HepG2 (cell line): Measurements from ENCODE around the gene METTL23. TPM values are rescaled to one million over a fixed set of nuclear protein-coding genes. Genes with fewer than 3 reads are reported as not detected.
A peak's percentile ranks its signal among the peaks of the same experiment; 100 is the strongest.

ENCODE experiments used
- BHLHE40 ChIP-seq: IDR thresholded peaks from 2 replicates; pipeline ENCODE4 v1.6.1; 2011; ENCODE audit warnings: low read length, improper control_type of control experiment
- IKZF4 ChIP-seq: sonication (generic); formaldehyde crosslinking; IDR thresholded peaks from 2 replicates; pipeline ENCODE4 v1.5.1; 2020; ENCODE audit warnings: borderline replicate concordance, mild to moderate bottlenecking, low read depth, missing genetic modification reagents; ENCODE audit errors: not compliant biosample characterization
- IRF2 ChIP-seq: IDR thresholded peaks from 2 replicates; pipeline ENCODE4 v1.6.1; 2018; ENCODE audit warnings: missing genetic modification reagents, missing compliant biosample characterization
- ISL2 ChIP-seq: sonication (generic); formaldehyde crosslinking; IDR thresholded peaks from 2 replicates; pipeline ENCODE4 v1.5.0; 2020; ENCODE audit warnings: missing genetic modification reagents
- PCBP1 ChIP-seq: fragments of 200-400 bp; formaldehyde crosslinking; IDR thresholded peaks from 2 replicates; pipeline ENCODE4 v1.6.1; 2017; ENCODE audit warnings: mild to moderate bottlenecking, low read depth, low read length, borderline replicate concordance
- SP2 ChIP-seq: sonication (generic); formaldehyde crosslinking; IDR thresholded peaks from 2 replicates; pipeline ENCODE4 v1.5.1; 2020; ENCODE audit warnings: mild to moderate bottlenecking, missing genetic modification reagents
- SYNCRIP ChIP-seq: fragments of 200-400 bp; formaldehyde crosslinking; IDR thresholded peaks from 2 replicates; pipeline ENCODE4 v1.6.1; 2018; ENCODE audit warnings: mild to moderate bottlenecking, low read depth, low read length; ENCODE audit not compliant: insufficient read depth
- ZIK1 ChIP-seq: sonication (generic); formaldehyde crosslinking; IDR thresholded peaks from 2 replicates; pipeline ENCODE4 v1.5.0; 2020; ENCODE audit warnings: mild to moderate bottlenecking, low read depth, missing genetic modification reagents, borderline replicate concordance
- ZKSCAN1 ChIP-seq: fragments of 150-350 bp; IDR thresholded peaks from 2 replicates; pipeline ENCODE4 v1.6.1; 2014; ENCODE audit warnings: low read length
- ZMYM4 ChIP-seq: sonication (generic); formaldehyde crosslinking; IDR thresholded peaks from 2 replicates; pipeline ENCODE4 v1.8.1; 2023; ENCODE audit warnings: mild to moderate bottlenecking, missing genetic modification reagents
- ZNF225 ChIP-seq: sonication (generic); formaldehyde crosslinking; IDR thresholded peaks from 2 replicates; pipeline ENCODE4 v1.4.0; 2020; ENCODE audit warnings: mild to moderate bottlenecking, missing genetic modification reagents
- ZNF292 ChIP-seq: sonication (generic); formaldehyde crosslinking; IDR thresholded peaks from 2 replicates; pipeline ENCODE4 v1.8.1; 2022; ENCODE audit warnings: mild to moderate bottlenecking, low read depth, missing genetic modification reagents, borderline replicate concordance
- ZNF335 ChIP-seq: sonication (generic); formaldehyde crosslinking; IDR thresholded peaks from 2 replicates; pipeline ENCODE4 v1.4.0; 2020; ENCODE audit warnings: missing genetic modification reagents
- ZNF768 ChIP-seq: sonication (generic); formaldehyde crosslinking; IDR thresholded peaks from 2 replicates; pipeline ENCODE4 v1.4.0; 2020; ENCODE audit warnings: missing genetic modification reagents
- ZNF776 ChIP-seq: sonication (generic); formaldehyde crosslinking; IDR thresholded peaks from 2 replicates; pipeline ENCODE4 v1.4.0; 2020; ENCODE audit warnings: mild to moderate bottlenecking, missing genetic modification reagents
- polyA plus RNA-seq, 8 experiments: library from polyadenylated mRNA; depleted of rRNA in 3 of 8; stranded (reverse) in 7 of 8; unstranded in 1 of 8; fragments of >200 nt; fragmentation: Illumina TruSeq in 4 of 8; extraction: Trizol in 4 of 8; gene quantifications; 2 replicates each; pipeline versions ENCODE4 v1.2.1 to v1.2.3, GENCODE V29; 2011 to 2016; ENCODE audit warnings: low read depth in 4 of 8, missing spikeins in 1 of 8, mixed read lengths in 1 of 8; ENCODE audit not compliant: insufficient read depth in 1 of 8
- total RNA-seq, 5 experiments: library from RNA; depleted of rRNA; stranded (reverse); fragments of >200 nt; fragmentation: Illumina TruSeq; extraction: Trizol; gene quantifications; 2 replicates each; pipeline ENCODE4 v1.2.3, GENCODE V29; 2016; ENCODE audit warnings: low read depth in 1 of 5
- TF ChIP-seq, protein P1 (sequence below): sonication (generic); formaldehyde crosslinking; IDR thresholded peaks from 2 replicates; pipeline ENCODE4 v1.4.0; 2020; ENCODE audit warnings: missing genetic modification reagents, mild to moderate bottlenecking, borderline replicate concordance
- TF ChIP-seq, protein P2 (sequence below): sonication (generic); formaldehyde crosslinking; IDR thresholded peaks from 2 replicates; pipeline ENCODE4 v1.4.0; 2020; ENCODE audit warnings: mild to moderate bottlenecking, low read depth, missing genetic modification reagents
- TF ChIP-seq, protein P3 (sequence below): IDR thresholded peaks from 2 replicates; pipeline ENCODE4 v1.6.1; 2012; ENCODE audit warnings: inconsistent platforms
- TF ChIP-seq, protein P4 (sequence below), 2 experiments: fragments of 450-650 bp in 1 of 2; sonication (generic) in 1 of 2; formaldehyde crosslinking; IDR thresholded peaks; 2 replicates each; pipeline versions ENCODE4 v1.5.0 to v1.8.0; 2020 to 2022; ENCODE audit warnings: mild to moderate bottlenecking in 1 of 2, missing genetic modification reagents in 1 of 2
- TF ChIP-seq, protein P5 (sequence below): sonication (generic); formaldehyde crosslinking; IDR thresholded peaks from 2 replicates; pipeline ENCODE4 v1.9.0; 2021; ENCODE audit warnings: missing genetic modification reagents, borderline replicate concordance

Gene METTL23
- total and polyA plus RNA-seq, 2 of the 13 experiments (the other 11 are each of a cell fraction or from before 2014, with no cell fraction given): 39.9 to 104 TPM

DNA sequence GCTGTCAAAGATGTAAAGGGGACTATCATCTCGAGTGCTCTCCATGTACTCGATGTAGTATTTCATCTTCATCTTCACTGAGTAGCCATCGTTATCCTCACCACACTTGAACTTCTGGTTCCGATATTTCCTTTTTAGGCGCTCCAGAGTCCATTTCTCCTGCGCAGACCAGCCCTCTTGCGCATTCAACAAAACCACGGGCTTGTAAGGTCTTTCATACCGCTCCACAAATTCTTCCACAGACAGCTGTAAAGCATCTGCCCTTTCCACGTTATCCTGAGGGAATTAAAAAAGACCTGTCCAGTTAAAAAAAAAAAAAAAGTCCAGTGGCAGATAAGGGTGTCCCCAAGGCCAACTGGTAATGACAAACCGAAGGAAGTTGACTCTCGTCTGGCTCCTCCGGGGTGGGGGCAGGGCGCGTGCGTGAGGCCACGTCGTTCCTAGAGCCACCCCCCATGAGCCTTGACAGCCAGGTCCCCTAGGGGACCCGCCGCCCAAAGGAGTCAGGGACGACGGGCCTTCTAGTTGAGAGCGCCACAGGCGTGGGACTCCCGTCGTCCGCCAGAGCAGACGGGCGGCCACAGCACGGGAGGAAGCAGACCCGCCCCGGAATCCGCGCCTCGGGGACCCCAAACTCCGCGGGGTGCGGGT lies 934 bp upstream of the METTL23 start (continued):
- no peak for TF ChIP-seq PCBP1
- TF ChIP-seq SYNCRIP: no peak
- TF ChIP-seq ZNF225: no peak
- TF ChIP-seq ZNF768: no peak
- TF ChIP-seq, protein P1, sequence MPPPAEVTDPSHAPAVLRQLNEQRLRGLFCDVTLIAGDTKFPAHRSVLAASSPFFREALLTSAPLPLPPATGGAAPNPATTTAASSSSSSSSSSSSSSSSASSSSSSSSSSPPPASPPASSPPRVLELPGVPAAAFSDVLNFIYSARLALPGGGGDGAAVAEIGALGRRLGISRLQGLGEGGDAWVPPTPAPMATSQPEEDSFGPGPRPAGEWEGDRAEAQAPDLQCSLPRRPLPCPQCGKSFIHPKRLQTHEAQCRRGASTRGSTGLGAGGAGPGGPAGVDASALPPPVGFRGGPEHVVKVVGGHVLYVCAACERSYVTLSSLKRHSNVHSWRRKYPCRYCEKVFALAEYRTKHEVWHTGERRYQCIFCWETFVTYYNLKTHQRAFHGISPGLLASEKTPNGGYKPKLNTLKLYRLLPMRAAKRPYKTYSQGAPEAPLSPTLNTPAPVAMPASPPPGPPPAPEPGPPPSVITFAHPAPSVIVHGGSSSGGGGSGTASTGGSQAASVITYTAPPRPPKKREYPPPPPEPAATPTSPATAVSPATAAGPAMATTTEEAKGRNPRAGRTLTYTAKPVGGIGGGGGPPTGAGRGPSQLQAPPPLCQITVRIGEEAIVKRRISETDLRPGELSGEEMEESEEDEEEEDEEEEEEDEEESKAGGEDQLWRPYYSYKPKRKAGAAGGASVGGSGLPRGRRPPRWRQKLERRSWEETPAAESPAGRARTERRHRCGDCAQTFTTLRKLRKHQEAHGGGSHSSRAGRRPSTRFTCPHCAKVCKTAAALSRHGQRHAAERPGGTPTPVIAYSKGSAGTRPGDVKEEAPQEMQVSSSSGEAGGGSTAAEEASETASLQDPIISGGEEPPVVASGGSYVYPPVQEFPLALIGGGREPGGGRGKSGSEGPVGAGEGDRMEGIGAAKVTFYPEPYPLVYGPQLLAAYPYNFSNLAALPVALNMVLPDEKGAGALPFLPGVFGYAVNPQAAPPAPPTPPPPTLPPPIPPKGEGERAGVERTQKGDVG (CRISPR knock-in tag): 0 out of 2 replicates have a peak, but pooled peaks have one; percentile 12
- peak; percentile 91 for TF ChIP-seq ZNF776 (CRISPR knock-in tag)
- 0 out of 2 replicates have a peak, but pooled peaks have one; percentile 4 for TF ChIP-seq ZMYM4 (CRISPR knock-in tag)
- no peak for TF ChIP-seq SP2 (CRISPR knock-in tag)
- 0 out of 2 replicates have a peak, but pooled peaks have one; percentile 21 for TF ChIP-seq IRF2 (CRISPR knock-in tag)
- no peak for TF ChIP-seq ZNF335 (CRISPR knock-in tag)
- TF ChIP-seq, protein P2, sequence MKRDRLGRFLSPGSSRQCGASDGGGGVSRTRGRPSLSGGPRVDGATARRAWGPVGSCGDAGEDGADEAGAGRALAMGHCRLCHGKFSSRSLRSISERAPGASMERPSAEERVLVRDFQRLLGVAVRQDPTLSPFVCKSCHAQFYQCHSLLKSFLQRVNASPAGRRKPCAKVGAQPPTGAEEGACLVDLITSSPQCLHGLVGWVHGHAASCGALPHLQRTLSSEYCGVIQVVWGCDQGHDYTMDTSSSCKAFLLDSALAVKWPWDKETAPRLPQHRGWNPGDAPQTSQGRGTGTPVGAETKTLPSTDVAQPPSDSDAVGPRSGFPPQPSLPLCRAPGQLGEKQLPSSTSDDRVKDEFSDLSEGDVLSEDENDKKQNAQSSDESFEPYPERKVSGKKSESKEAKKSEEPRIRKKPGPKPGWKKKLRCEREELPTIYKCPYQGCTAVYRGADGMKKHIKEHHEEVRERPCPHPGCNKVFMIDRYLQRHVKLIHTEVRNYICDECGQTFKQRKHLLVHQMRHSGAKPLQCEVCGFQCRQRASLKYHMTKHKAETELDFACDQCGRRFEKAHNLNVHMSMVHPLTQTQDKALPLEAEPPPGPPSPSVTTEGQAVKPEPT (CRISPR knock-in tag): no peak
- TF ChIP-seq ZIK1 (CRISPR knock-in tag): 0 out of 2 replicates have a peak, but pooled peaks have one; percentile 39
- no peak for TF ChIP-seq ISL2 (CRISPR knock-in tag)
- TF ChIP-seq, protein P3, sequence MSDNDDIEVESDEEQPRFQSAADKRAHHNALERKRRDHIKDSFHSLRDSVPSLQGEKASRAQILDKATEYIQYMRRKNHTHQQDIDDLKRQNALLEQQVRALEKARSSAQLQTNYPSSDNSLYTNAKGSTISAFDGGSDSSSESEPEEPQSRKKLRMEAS: peak; percentile 65; the same call in 1 of the 2 replicates
- no peak for TF ChIP-seq ZNF292 (CRISPR knock-in tag)
- TF ChIP-seq, protein P4, sequence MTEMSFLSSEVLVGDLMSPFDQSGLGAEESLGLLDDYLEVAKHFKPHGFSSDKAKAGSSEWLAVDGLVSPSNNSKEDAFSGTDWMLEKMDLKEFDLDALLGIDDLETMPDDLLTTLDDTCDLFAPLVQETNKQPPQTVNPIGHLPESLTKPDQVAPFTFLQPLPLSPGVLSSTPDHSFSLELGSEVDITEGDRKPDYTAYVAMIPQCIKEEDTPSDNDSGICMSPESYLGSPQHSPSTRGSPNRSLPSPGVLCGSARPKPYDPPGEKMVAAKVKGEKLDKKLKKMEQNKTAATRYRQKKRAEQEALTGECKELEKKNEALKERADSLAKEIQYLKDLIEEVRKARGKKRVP (CRISPR knock-in tag; IDR thresholded peaks at IDR 0.05): no peak; a peak in 1 of 4 replicates
- TF ChIP-seq ZKSCAN1: no peak
- TF ChIP-seq, protein P5, sequence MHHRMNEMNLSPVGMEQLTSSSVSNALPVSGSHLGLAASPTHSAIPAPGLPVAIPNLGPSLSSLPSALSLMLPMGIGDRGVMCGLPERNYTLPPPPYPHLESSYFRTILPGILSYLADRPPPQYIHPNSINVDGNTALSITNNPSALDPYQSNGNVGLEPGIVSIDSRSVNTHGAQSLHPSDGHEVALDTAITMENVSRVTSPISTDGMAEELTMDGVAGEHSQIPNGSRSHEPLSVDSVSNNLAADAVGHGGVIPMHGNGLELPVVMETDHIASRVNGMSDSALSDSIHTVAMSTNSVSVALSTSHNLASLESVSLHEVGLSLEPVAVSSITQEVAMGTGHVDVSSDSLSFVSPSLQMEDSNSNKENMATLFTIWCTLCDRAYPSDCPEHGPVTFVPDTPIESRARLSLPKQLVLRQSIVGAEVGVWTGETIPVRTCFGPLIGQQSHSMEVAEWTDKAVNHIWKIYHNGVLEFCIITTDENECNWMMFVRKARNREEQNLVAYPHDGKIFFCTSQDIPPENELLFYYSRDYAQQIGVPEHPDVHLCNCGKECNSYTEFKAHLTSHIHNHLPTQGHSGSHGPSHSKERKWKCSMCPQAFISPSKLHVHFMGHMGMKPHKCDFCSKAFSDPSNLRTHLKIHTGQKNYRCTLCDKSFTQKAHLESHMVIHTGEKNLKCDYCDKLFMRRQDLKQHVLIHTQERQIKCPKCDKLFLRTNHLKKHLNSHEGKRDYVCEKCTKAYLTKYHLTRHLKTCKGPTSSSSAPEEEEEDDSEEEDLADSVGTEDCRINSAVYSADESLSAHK (CRISPR knock-in tag): no peak
- no peak for TF ChIP-seq BHLHE40
- peak; percentile 1 for TF ChIP-seq IKZF4 (CRISPR knock-in tag)
